Measurements from ENCODE around the gene TSGA10IP. TPM values are rescaled to one million over a fixed set of nuclear protein-coding genes. Genes with fewer than 3 reads are reported as not detected.

TSGA10IP gene
- total RNA-seq, 1 donor from 2014 or later: not detected

DNA sequence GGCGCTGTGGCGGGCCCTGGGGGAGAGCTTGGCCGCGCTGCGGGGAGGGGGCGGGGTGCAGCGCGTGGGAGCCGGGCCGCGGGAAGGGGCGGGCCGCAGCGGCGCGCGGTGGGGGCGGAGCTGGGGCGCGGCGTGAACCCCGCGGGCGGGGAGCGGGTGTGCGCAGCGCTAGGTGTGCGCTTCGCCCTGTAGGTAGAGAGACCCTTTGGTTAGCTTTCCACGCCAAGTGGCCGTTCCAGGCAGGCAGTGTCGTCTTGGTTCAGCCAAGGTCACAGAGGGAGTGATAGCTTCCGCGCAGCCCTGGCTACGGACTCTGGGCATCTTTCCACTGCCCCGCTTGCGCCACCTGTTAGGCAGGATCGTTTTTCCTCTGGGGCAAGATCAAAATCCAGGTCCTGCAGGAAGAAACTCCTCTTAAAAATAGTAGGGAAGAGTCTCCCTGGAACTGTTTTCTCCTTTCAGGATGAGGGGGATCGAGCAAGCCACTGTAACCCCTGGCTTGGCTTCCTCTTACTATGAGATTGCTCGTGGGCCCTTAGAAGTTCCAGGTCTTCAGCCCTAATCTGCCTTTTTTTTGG lies 57.5 kb downstream of the TSGA10IP start:
- Histone ChIP-seq H3K4me1 (ENCODE audit: control insufficient read depth in 3 of 3, insufficient read depth in 3 of 3, low read length in 3 of 3) (peaks cover 35 to 57% (median 48%) of the 10 kb centered on the region in 3 donors), H3K36me3 (ENCODE audit: control insufficient read depth in 3 of 3, insufficient read depth in 3 of 3, low read length in 3 of 3) (peaks cover 39 to 55% (median 42%) of the 10 kb centered on the region in 3 donors), H3K9me3 (ENCODE audit: control insufficient read depth in 3 of 3, low read length in 3 of 3) (no peaks in the 10 kb centered on the region), H3K9ac (ENCODE audit: low read depth in 1 of 3, low read length in 3 of 3) (peak overlapping the region; percentile 90 to 98 (median 97)), H3K27me3 (ENCODE audit: control insufficient read depth in 3 of 3, insufficient read depth in 3 of 3, low read length in 3 of 3) (no peaks in the 10 kb centered on the region), H3K4me3 (ENCODE audit: low read length in 3 of 3) (peak overlapping the region; percentile 88 to 99 (median 97)), H3K27ac (ENCODE audit: low read depth, low read length) (peak overlapping the region; percentile 95)

GRCh38 chr11:66003291-66003690 lies 58.0 kb downstream of the TSGA10IP start:
- peaks cover 34 to 52% (median 36%) of the 10 kb centered on the region in 3 donors for H3K36me3 ChIP-seq (ENCODE audit: control insufficient read depth in 3 of 3, insufficient read depth in 3 of 3, low read length in 3 of 3)
- peaks cover 35 to 59% (median 51%) of the 10 kb centered on the region in 3 donors for H3K4me1 ChIP-seq (ENCODE audit: control insufficient read depth in 3 of 3, insufficient read depth in 3 of 3, low read length in 3 of 3)
- peak overlapping the region; percentile 81 to 98 (median 97) for H3K9ac ChIP-seq (ENCODE audit: low read depth in 1 of 3, low read length in 3 of 3)
- H3K27me3 ChIP-seq (ENCODE audit: control insufficient read depth in 3 of 3, insufficient read depth in 3 of 3, low read length in 3 of 3): no peaks in the 10 kb centered on the region
- peak overlapping the region; percentile 88 to 99 (median 97) for H3K4me3 ChIP-seq (ENCODE audit: low read length in 3 of 3)
- peak overlapping the region; percentile 95 for H3K27ac ChIP-seq (ENCODE audit: low read depth, low read length)
- no peaks in the 10 kb centered on the region for H3K9me3 ChIP-seq (ENCODE audit: control insufficient read depth in 3 of 3, low read length in 3 of 3)

GRCh38 chr11:66004186-66004585 lies 58.9 kb downstream of the TSGA10IP start:
- Histone ChIP-seq H3K4me3 (ENCODE audit: low read length in 3 of 3) (peak overlapping the region in 1 of 3 donors; percentile 29), H3K27ac (ENCODE audit: low read depth, low read length) (peak overlapping the region; percentile 18), H3K4me1 (ENCODE audit: control insufficient read depth in 3 of 3, insufficient read depth in 3 of 3, low read length in 3 of 3) (peaks cover 33 to 59% (median 51%) of the 10 kb centered on the region in 3 donors), H3K27me3 (ENCODE audit: control insufficient read depth in 3 of 3, insufficient read depth in 3 of 3, low read length in 3 of 3) (no peaks in the 10 kb centered on the region), H3K36me3 (ENCODE audit: control insufficient read depth in 3 of 3, insufficient read depth in 3 of 3, low read length in 3 of 3) (peaks cover 26 to 43% (median 27%) of the 10 kb centered on the region in 3 donors), H3K9me3 (ENCODE audit: control insufficient read depth in 3 of 3, low read length in 3 of 3) (no peaks in the 10 kb centered on the region), H3K9ac (ENCODE audit: low read depth in 1 of 3, low read length in 3 of 3) (peak overlapping the region in 2 of 3 donors; percentile 58 to 60)

DNA sequence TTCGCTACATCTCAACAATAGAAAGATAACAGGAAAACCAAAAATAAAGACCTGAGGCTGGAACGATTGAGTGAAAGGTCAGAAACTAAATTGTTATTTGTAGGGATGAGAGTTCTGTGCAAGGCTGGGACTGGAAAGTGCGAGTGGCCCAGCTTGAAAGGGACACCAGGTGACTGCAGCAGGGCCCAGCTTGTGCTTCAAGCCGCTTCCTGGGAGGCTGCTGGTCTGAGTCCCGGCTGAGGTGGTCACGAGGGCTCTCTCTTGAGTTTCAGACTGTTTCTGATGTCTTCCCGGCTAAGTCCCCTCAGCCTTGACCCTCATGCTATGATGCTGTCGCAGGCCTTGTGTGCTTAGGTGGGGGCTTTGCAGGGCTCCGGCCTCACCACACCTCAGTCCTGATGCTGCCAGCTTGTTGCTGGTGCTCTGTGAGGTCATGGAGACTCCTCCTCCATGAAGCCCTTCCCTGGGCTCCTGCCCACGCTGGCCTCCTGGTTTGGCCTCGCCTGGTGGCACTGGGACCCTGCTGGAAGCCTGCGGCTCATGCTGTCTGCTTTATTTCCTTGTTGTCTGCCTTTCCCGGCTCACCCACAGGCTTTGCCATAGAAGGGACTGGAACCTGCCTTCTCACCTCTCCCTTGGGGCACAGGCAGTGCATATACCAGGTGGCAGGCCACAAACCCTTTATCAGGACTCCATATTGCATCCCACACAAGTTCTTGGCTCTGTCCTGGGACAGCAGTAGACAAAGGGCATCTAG lies 61.0 kb downstream of the TSGA10IP start:
- Histone ChIP-seq H3K27ac (ENCODE audit: low read depth, low read length) (no peak overlapping the region), H3K4me1 (ENCODE audit: control insufficient read depth in 3 of 3, insufficient read depth in 3 of 3, low read length in 3 of 3) (peaks cover 22 to 45% (median 39%) of the 10 kb centered on the region in 3 donors), H3K9me3 (ENCODE audit: control insufficient read depth in 3 of 3, low read length in 3 of 3) (no peaks in the 10 kb centered on the region), H3K36me3 (ENCODE audit: control insufficient read depth in 3 of 3, insufficient read depth in 3 of 3, low read length in 3 of 3) (peaks cover 14 to 29% (median 14%) of the 10 kb centered on the region in 3 donors), H3K4me3 (ENCODE audit: low read length in 3 of 3) (no peak overlapping the region), H3K9ac (ENCODE audit: low read depth in 1 of 3, low read length in 3 of 3) (peak overlapping the region in 2 of 3 donors; percentile 38 to 57), H3K27me3 (ENCODE audit: control insufficient read depth in 3 of 3, insufficient read depth in 3 of 3, low read length in 3 of 3) (peaks cover under 1 to 2% (median 1%) of the 10 kb centered on the region in 3 donors)

GRCh38 chr11:66006891-66007176 lies 61.6 kb downstream of the TSGA10IP start:
- H3K27ac ChIP-seq (ENCODE audit: low read depth, low read length): no peak overlapping the region
- H3K9ac ChIP-seq (ENCODE audit: low read depth in 1 of 3, low read length in 3 of 3): peak overlapping the region; percentile 8 to 57 (median 38)
- peaks cover 22 to 44% (median 39%) of the 10 kb centered on the region in 3 donors for H3K4me1 ChIP-seq (ENCODE audit: control insufficient read depth in 3 of 3, insufficient read depth in 3 of 3, low read length in 3 of 3)
- H3K4me3 ChIP-seq (ENCODE audit: low read length in 3 of 3): no peak overlapping the region
- H3K27me3 ChIP-seq (ENCODE audit: control insufficient read depth in 3 of 3, insufficient read depth in 3 of 3, low read length in 3 of 3): peaks cover 6 to 7% (median 6%) of the 10 kb centered on the region in 3 donors
- no peaks in the 10 kb centered on the region for H3K9me3 ChIP-seq (ENCODE audit: control insufficient read depth in 3 of 3, low read length in 3 of 3)
- peaks cover 14 to 28% (median 14%) of the 10 kb centered on the region in 3 donors for H3K36me3 ChIP-seq (ENCODE audit: control insufficient read depth in 3 of 3, insufficient read depth in 3 of 3, low read length in 3 of 3)

DNA sequence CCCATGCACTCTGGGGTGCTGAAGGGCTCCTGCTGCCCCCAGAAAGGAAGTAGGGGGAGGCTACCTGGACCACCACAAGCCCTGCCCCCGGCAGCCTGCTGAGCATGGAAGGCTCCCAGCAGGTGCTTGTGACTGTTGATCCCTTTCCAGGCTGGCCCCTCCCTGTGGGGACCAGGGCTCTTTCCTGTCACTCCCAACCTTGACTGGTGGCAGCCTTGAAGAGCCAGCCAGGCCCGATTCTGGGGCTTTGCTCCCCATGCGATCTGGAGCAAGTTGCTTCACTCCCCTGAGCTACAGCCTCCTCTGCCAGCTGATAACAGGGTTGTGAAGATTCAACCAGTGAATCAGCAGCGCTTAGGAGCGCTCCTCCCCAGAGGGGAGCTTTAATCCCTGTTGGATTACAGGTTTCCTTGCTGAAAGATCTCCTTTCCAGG lies 61.9 kb downstream of the TSGA10IP start:
- Histone ChIP-seq H3K27me3 (ENCODE audit: control insufficient read depth in 3 of 3, insufficient read depth in 3 of 3, low read length in 3 of 3) (peaks cover 9 to 11% (median 10%) of the 10 kb centered on the region in 3 donors), H3K4me1 (ENCODE audit: control insufficient read depth in 3 of 3, insufficient read depth in 3 of 3, low read length in 3 of 3) (peaks cover 22 to 47% (median 39%) of the 10 kb centered on the region in 3 donors), H3K9me3 (ENCODE audit: control insufficient read depth in 3 of 3, low read length in 3 of 3) (no peaks in the 10 kb centered on the region), H3K36me3 (ENCODE audit: control insufficient read depth in 3 of 3, insufficient read depth in 3 of 3, low read length in 3 of 3) (peaks cover 14 to 27% (median 14%) of the 10 kb centered on the region in 3 donors), H3K27ac (ENCODE audit: low read depth, low read length) (no peak overlapping the region), H3K4me3 (ENCODE audit: low read length in 3 of 3) (no peak overlapping the region), H3K9ac (ENCODE audit: low read depth in 1 of 3, low read length in 3 of 3) (peak overlapping the region; percentile 8 to 57 (median 38))

DNA sequence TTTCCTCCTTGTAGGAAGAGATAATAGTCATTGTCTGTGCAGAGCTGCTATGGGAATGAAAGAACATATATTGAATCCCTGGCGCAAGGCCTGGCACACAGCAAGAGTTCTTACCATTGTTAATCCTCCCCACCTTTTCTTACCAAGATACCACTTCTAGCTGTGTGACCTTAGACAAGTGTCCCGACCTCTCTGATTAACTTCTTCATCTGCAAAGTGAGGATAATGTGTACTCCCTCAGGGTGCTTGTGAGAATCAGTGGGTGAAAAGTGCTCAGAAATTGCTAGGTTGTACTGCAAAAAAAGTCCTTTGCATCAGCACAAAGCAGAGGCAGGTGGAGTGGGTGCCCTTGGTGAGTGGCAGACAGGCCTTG lies 62.8 kb downstream of the TSGA10IP start:
- Histone ChIP-seq H3K27ac (ENCODE audit: low read depth, low read length) (no peak overlapping the region), H3K9me3 (ENCODE audit: control insufficient read depth in 3 of 3, low read length in 3 of 3) (no peaks in the 10 kb centered on the region), H3K4me3 (ENCODE audit: low read length in 3 of 3) (no peak overlapping the region), H3K36me3 (ENCODE audit: control insufficient read depth in 3 of 3, insufficient read depth in 3 of 3, low read length in 3 of 3) (peaks cover 14 to 27% (median 14%) of the 10 kb centered on the region in 3 donors), H3K4me1 (ENCODE audit: control insufficient read depth in 3 of 3, insufficient read depth in 3 of 3, low read length in 3 of 3) (peaks cover 19 to 42% (median 34%) of the 10 kb centered on the region in 3 donors), H3K9ac (ENCODE audit: low read depth in 1 of 3, low read length in 3 of 3) (peak overlapping the region in 1 of 3 donors; percentile 33), H3K27me3 (ENCODE audit: control insufficient read depth in 3 of 3, insufficient read depth in 3 of 3, low read length in 3 of 3) (peaks cover 13 to 18% (median 17%) of the 10 kb centered on the region in 3 donors)

- Histone ChIP-seq H3K9me3 (ENCODE audit: control insufficient read depth in 3 of 3, low read length in 3 of 3) (no peaks in the 10 kb centered on the region), H3K27me3 (ENCODE audit: control insufficient read depth in 3 of 3, insufficient read depth in 3 of 3, low read length in 3 of 3) (peaks cover 18 to 23% (median 22%) of the 10 kb centered on the region in 3 donors), H3K27ac (ENCODE audit: low read depth, low read length) (no peak overlapping the region), H3K4me1 (ENCODE audit: control insufficient read depth in 3 of 3, insufficient read depth in 3 of 3, low read length in 3 of 3) (peaks cover 14 to 37% (median 29%) of the 10 kb centered on the region in 3 donors), H3K9ac (ENCODE audit: low read depth in 1 of 3, low read length in 3 of 3) (no peak overlapping the region), H3K36me3 (ENCODE audit: control insufficient read depth in 3 of 3, insufficient read depth in 3 of 3, low read length in 3 of 3) (peaks cover 14 to 23% (median 14%) of the 10 kb centered on the region in 3 donors), H3K4me3 (ENCODE audit: low read length in 3 of 3) (no peak overlapping the region)
Measured at GRCh38 chr11:66008468-66009101, 63.3 kb downstream of the TSGA10IP start.

All from skeletal muscle tissue (tissue), 4 donors.